ENCODE data around the gene FLCN. TPM values are rescaled to one million over a fixed set of nuclear protein-coding genes. Genes with fewer than 3 reads are reported as not detected.
A peak's percentile ranks its signal among the peaks of the same experiment; 100 is the strongest.

Gene FLCN
- total and polyA plus RNA-seq, 5 donors from 2014 or later = 6.6 to 60.5 (median 8.0) TPM

GRCh38 chr17:17168401-17168800 lies 68.6 kb downstream of the FLCN start:
- no peak overlapping the region for H3K4me3 Mint-ChIP-seq
- Histone ChIP-seq H3K4me3 (ENCODE audit: low read depth, low read length) (no peak overlapping the region), H3K27ac (ENCODE audit: insufficient read depth, low read length, poor library complexity, severe bottlenecking) (no peak overlapping the region), H3K9me3 (ENCODE audit: control insufficient read depth in 2 of 2, low read length in 2 of 2) (no peaks in the 10 kb centered on the region), H3K27me3 (ENCODE audit: control insufficient read depth, insufficient read depth, low read length) (no peaks in the 10 kb centered on the region), H3K36me3 (ENCODE audit: control insufficient read depth, insufficient read depth, low read length) (peaks cover 57% of the 10 kb centered on the region), H3K4me1 (ENCODE audit: control insufficient read depth, insufficient read depth, low read length, poor library complexity, severe bottlenecking) (peaks cover 17% of the 10 kb centered on the region)
- H3K27ac Mint-ChIP-seq = peak overlapping the region; percentile 33 to 87 (median 64)
- H3K27me3 Mint-ChIP-seq = no peaks in the 10 kb centered on the region
- peaks cover 26% of the 10 kb centered on the region for H3K36me3 Mint-ChIP-seq
- DNase-seq = no peak
- H3K4me1 Mint-ChIP-seq = peaks cover 5 to 49% (median 20%) of the 10 kb centered on the region in 4 donors
- ATAC-seq (ENCODE audit: low read depth in 2 of 2) = no peak
- peaks cover 0 to 2% (median 0%) of the 10 kb centered on the region in 7 donors for H3K9me3 Mint-ChIP-seq

- H3K4me3 ChIP-seq (ENCODE audit: low read depth, low read length) = no peak overlapping the region
- peaks cover 5 to 47% (median 23%) of the 10 kb centered on the region in 4 donors for H3K4me1 Mint-ChIP-seq
- peaks cover 17% of the 10 kb centered on the region for H3K4me1 ChIP-seq (ENCODE audit: control insufficient read depth, insufficient read depth, low read length, poor library complexity, severe bottlenecking)
- ATAC-seq (ENCODE audit: low read depth in 2 of 2) (no peak), DNase-seq (no peak)
- H3K4me3 Mint-ChIP-seq = no peak overlapping the region
- peaks cover 57% of the 10 kb centered on the region for H3K36me3 ChIP-seq (ENCODE audit: control insufficient read depth, insufficient read depth, low read length)
- H3K27ac ChIP-seq (ENCODE audit: insufficient read depth, low read length, poor library complexity, severe bottlenecking) = no peak overlapping the region
- peaks cover 0 to 2% (median 0%) of the 10 kb centered on the region in 7 donors for H3K9me3 Mint-ChIP-seq
- no peaks in the 10 kb centered on the region for H3K9me3 ChIP-seq (ENCODE audit: control insufficient read depth in 2 of 2, low read length in 2 of 2)
- no peaks in the 10 kb centered on the region for H3K27me3 Mint-ChIP-seq
- peaks cover 30% of the 10 kb centered on the region for H3K36me3 Mint-ChIP-seq
- H3K27ac Mint-ChIP-seq = peak overlapping the region; percentile 38 to 87 (median 64)
- no peaks in the 10 kb centered on the region for H3K27me3 ChIP-seq (ENCODE audit: control insufficient read depth, insufficient read depth, low read length)
Observed at GRCh38 chr17:17167986-17168385, 69.0 kb downstream of the FLCN start.

GRCh38 chr17:17167356-17167755 lies 69.6 kb downstream of the FLCN start:
- peaks cover 17% of the 10 kb centered on the region for H3K4me1 ChIP-seq (ENCODE audit: control insufficient read depth, insufficient read depth, low read length, poor library complexity, severe bottlenecking)
- Mint-ChIP-seq H3K27ac (peak overlapping the region; percentile 78 to 84 (median 79)), H3K9me3 (peaks cover 0 to 2% (median 0%) of the 10 kb centered on the region in 7 donors), H3K4me1 (peaks cover 5 to 42% (median 23%) of the 10 kb centered on the region in 4 donors), H3K4me3 (no peak overlapping the region), H3K36me3 (peaks cover 32% of the 10 kb centered on the region), H3K27me3 (no peaks in the 10 kb centered on the region)
- DNase-seq (no peak), ATAC-seq (ENCODE audit: low read depth in 2 of 2) (no peak)
- no peak overlapping the region for H3K27ac ChIP-seq (ENCODE audit: insufficient read depth, low read length, poor library complexity, severe bottlenecking)
- no peak overlapping the region for H3K4me3 ChIP-seq (ENCODE audit: low read depth, low read length)
- H3K36me3 ChIP-seq (ENCODE audit: control insufficient read depth, insufficient read depth, low read length) = peaks cover 52% of the 10 kb centered on the region
- no peaks in the 10 kb centered on the region for H3K27me3 ChIP-seq (ENCODE audit: control insufficient read depth, insufficient read depth, low read length)
- no peaks in the 10 kb centered on the region for H3K9me3 ChIP-seq (ENCODE audit: control insufficient read depth in 2 of 2, low read length in 2 of 2)

- Mint-ChIP-seq H3K27ac (peak overlapping the region in 1 of 3 donors; percentile 81), H3K4me3 (no peak overlapping the region), H3K9me3 (peaks cover 0 to 2% (median 0%) of the 10 kb centered on the region in 7 donors), H3K36me3 (peaks cover 41% of the 10 kb centered on the region), H3K4me1 (peaks cover 5 to 38% (median 19%) of the 10 kb centered on the region in 4 donors), H3K27me3 (no peaks in the 10 kb centered on the region)
- Histone ChIP-seq H3K36me3 (ENCODE audit: control insufficient read depth, insufficient read depth, low read length) (peaks cover 57% of the 10 kb centered on the region), H3K4me1 (ENCODE audit: control insufficient read depth, insufficient read depth, low read length, poor library complexity, severe bottlenecking) (peaks cover 14% of the 10 kb centered on the region), H3K27ac (ENCODE audit: insufficient read depth, low read length, poor library complexity, severe bottlenecking) (no peak overlapping the region), H3K27me3 (ENCODE audit: control insufficient read depth, insufficient read depth, low read length) (no peaks in the 10 kb centered on the region), H3K4me3 (ENCODE audit: low read depth, low read length) (no peak overlapping the region), H3K9me3 (ENCODE audit: control insufficient read depth in 2 of 2, low read length in 2 of 2) (no peaks in the 10 kb centered on the region)
- ATAC-seq (ENCODE audit: low read depth in 2 of 2) = no peak
- DNase-seq = no peak
Observed at GRCh38 chr17:17166446-17166845, 70.5 kb downstream of the FLCN start.

GRCh38 chr17:17165666-17166308 lies 71.2 kb downstream of the FLCN start:
- H3K9me3 ChIP-seq (ENCODE audit: control insufficient read depth in 2 of 2, low read length in 2 of 2) = no peaks in the 10 kb centered on the region
- peaks cover 44% of the 10 kb centered on the region for H3K36me3 Mint-ChIP-seq
- peak overlapping the region in 1 of 3 donors; percentile 81 for H3K27ac Mint-ChIP-seq
- H3K4me1 Mint-ChIP-seq = peaks cover 5 to 32% (median 14%) of the 10 kb centered on the region in 4 donors
- no peaks in the 10 kb centered on the region for H3K27me3 ChIP-seq (ENCODE audit: control insufficient read depth, insufficient read depth, low read length)
- no peak overlapping the region for H3K27ac ChIP-seq (ENCODE audit: insufficient read depth, low read length, poor library complexity, severe bottlenecking)
- no peak for ATAC-seq (ENCODE audit: low read depth in 2 of 2)
- no peak for DNase-seq
- peaks cover 0 to under 1% (median 0%) of the 10 kb centered on the region in 7 donors for H3K9me3 Mint-ChIP-seq
- H3K27me3 Mint-ChIP-seq = no peaks in the 10 kb centered on the region
- peaks cover 63% of the 10 kb centered on the region for H3K36me3 ChIP-seq (ENCODE audit: control insufficient read depth, insufficient read depth, low read length)
- H3K4me3 ChIP-seq (ENCODE audit: low read depth, low read length) = no peak overlapping the region
- H3K4me3 Mint-ChIP-seq = no peak overlapping the region
- H3K4me1 ChIP-seq (ENCODE audit: control insufficient read depth, insufficient read depth, low read length, poor library complexity, severe bottlenecking) = peaks cover 8% of the 10 kb centered on the region

- Mint-ChIP-seq H3K4me1 (peaks cover 3 to 24% (median 14%) of the 10 kb centered on the region in 4 donors), H3K27me3 (no peaks in the 10 kb centered on the region), H3K27ac (peak overlapping the region; percentile 5 to 94 (median 91)), H3K9me3 (no peaks in the 10 kb centered on the region), H3K36me3 (peaks cover 46% of the 10 kb centered on the region), H3K4me3 (peak overlapping the region in 1 of 4 donors; percentile 40)
- Histone ChIP-seq H3K36me3 (ENCODE audit: control insufficient read depth, insufficient read depth, low read length) (peaks cover 72% of the 10 kb centered on the region), H3K4me1 (ENCODE audit: control insufficient read depth, insufficient read depth, low read length, poor library complexity, severe bottlenecking) (peaks cover 6% of the 10 kb centered on the region), H3K27me3 (ENCODE audit: control insufficient read depth, insufficient read depth, low read length) (no peaks in the 10 kb centered on the region), H3K4me3 (ENCODE audit: low read depth, low read length) (no peak overlapping the region), H3K27ac (ENCODE audit: insufficient read depth, low read length, poor library complexity, severe bottlenecking) (no peak overlapping the region), H3K9me3 (ENCODE audit: control insufficient read depth in 2 of 2, low read length in 2 of 2) (no peaks in the 10 kb centered on the region)
- ATAC-seq (ENCODE audit: low read depth in 2 of 2) (no peak), DNase-seq (no peak)
Observed at GRCh38 chr17:17164676-17165075, 72.3 kb downstream of the FLCN start.

GRCh38 chr17:17164156-17164555 lies 72.8 kb downstream of the FLCN start:
- no peaks in the 10 kb centered on the region for H3K27me3 Mint-ChIP-seq
- DNase-seq = no peak
- H3K4me3 Mint-ChIP-seq = no peak overlapping the region
- peaks cover 6 to 19% (median 14%) of the 10 kb centered on the region in 4 donors for H3K4me1 Mint-ChIP-seq
- H3K4me3 ChIP-seq (ENCODE audit: low read depth, low read length) = no peak overlapping the region
- no peak overlapping the region for H3K27ac ChIP-seq (ENCODE audit: insufficient read depth, low read length, poor library complexity, severe bottlenecking)
- no peak for ATAC-seq (ENCODE audit: low read depth in 2 of 2)
- peaks cover 6% of the 10 kb centered on the region for H3K4me1 ChIP-seq (ENCODE audit: control insufficient read depth, insufficient read depth, low read length, poor library complexity, severe bottlenecking)
- H3K36me3 ChIP-seq (ENCODE audit: control insufficient read depth, insufficient read depth, low read length) = peaks cover 78% of the 10 kb centered on the region
- H3K36me3 Mint-ChIP-seq = peaks cover 51% of the 10 kb centered on the region
- H3K9me3 Mint-ChIP-seq = no peaks in the 10 kb centered on the region
- H3K27me3 ChIP-seq (ENCODE audit: control insufficient read depth, insufficient read depth, low read length) = no peaks in the 10 kb centered on the region
- H3K9me3 ChIP-seq (ENCODE audit: control insufficient read depth in 2 of 2, low read length in 2 of 2) = no peaks in the 10 kb centered on the region
- H3K27ac Mint-ChIP-seq = no peak overlapping the region

Data from CD4-positive, CD25-positive, alpha-beta regulatory T cell (primary cell).